Adrenal gland (tissue), 12 donors: ENCODE data around the gene THADA. TPM values are rescaled to one million over a fixed set of nuclear protein-coding genes. Genes with fewer than 3 reads are reported as not detected.

Experiments used
- DNase-seq, 7 donors: peaks; one replicate each; pipeline ENCODE4 v3.0.0-alpha.2; 2019 to 2020
- H3K27ac ChIP-seq, 5 donors: fragments of 200-600 bp; sonication (generic) in 4 of 5; 1 replicate in 3 of 5; 2 replicates in 2 of 5; pipeline versions ENCODE4 v1.5.1 to v1.8.0; 2016 to 2020; ENCODE audit warnings: mild to moderate bottlenecking in 1 of 5
- H3K27me3 ChIP-seq: fragments of 200-600 bp; 2 replicates; pipeline ENCODE4 v1.8.0; 2021
- H3K36me3 ChIP-seq, 2 donors: fragments of 200-600 bp; replicated peaks in 1 of 2; 1 replicate in 1 of 2; 2 replicates in 1 of 2; pipeline versions ENCODE4 v1.5.1 to v1.8.0; 2018 to 2022
- H3K4me1 ChIP-seq, 2 donors: fragments of 200-600 bp; replicated peaks in 1 of 2; 1 replicate in 1 of 2; 2 replicates in 1 of 2; pipeline versions ENCODE4 v1.5.1 to v1.8.0; 2018 to 2021
- H3K4me3 ChIP-seq, 4 donors: fragments of 200-600 bp; sonication (generic) in 3 of 4; one replicate each; pipeline ENCODE4 v1.5.1; 2016 to 2018
- H3K9me3 ChIP-seq, 3 donors: fragments of 200-600 bp; sonication (generic) in 1 of 3; replicated peaks in 1 of 3; 1 replicate in 2 of 3; 2 replicates in 1 of 3; pipeline versions ENCODE4 v1.5.1 to v1.8.0; 2016 to 2021
- CTCF ChIP-seq, 6 experiments: fragments of 450-650 bp in 4 of 6; fragments of 200-600 bp in 2 of 6; sonication (generic) in 1 of 6; IDR thresholded peaks; 1 replicate in 5 of 6; 2 replicates in 1 of 6; pipeline versions ENCODE4 v1.5.1 to v1.8.0; 2016 to 2021; ENCODE audit warnings: antibody characterized with exemption in 6 of 6, mild to moderate bottlenecking in 2 of 6, moderate library complexity in 1 of 6
- POLR2A ChIP-seq, 2 donors: fragments of 450-650 bp; IDR thresholded peaks; one replicate each; pipeline ENCODE4 v1.6.1; 2017; ENCODE audit warnings: antibody characterized with exemption in 2 of 2, mild to moderate bottlenecking in 2 of 2, moderate library complexity in 1 of 2
- WGBS, 4 donors: extraction: QIAGEN DNeasy Blood & Tissue Kit in 2 of 4; methylation state at CpG; one replicate each; pipeline versions ENCODE4 v1.1.5 to v1.1.7; 2013 to 2017; 5-methylcytosine and 5-hydroxymethylcytosine counted together
- intact Hi-C, 2 donors: fragments of 100-400 bp; cut with DNase I; formaldehyde crosslinking; loops; one replicate each; pipeline versions ENCODE4 v1.14.1 to v1.15.0; 2022 to 2023
- polyA plus RNA-seq, 3 donors: library from polyadenylated mRNA; stranded (reverse); fragments of 200-250 nt in 2 of 3; fragments of 350-450 nt in 1 of 3; fragmentation: Illumina TruSeq in 1 of 3; extraction: RNeasy Lipid Tissue Mini Kit (QIAGEN cat#74804) in 1 of 3; gene quantifications; one replicate each; pipeline ENCODE4 v1.2.3, GENCODE V29; 2013 to 2014
- total RNA-seq, 9 donors: library from RNA; depleted of rRNA in 4 of 9; stranded (reverse); fragments of >200 nt in 4 of 9; fragments of 120-200 nt in 1 of 9; fragmentation: NEBNext Ultra II Directional in 1 of 9; extraction: Animal tissue kit (Norgen Biotek cat#: 25700) in 1 of 9; gene quantifications; one replicate each; pipeline versions ENCODE4 v1.1.0 to v1.2.4, GENCODE V29; 2013 to 2023
- donor health status: healthy with polysubstance abuse.
- donor health status: Bipolar disorder and iron deficiency.
- donor health status: DM: yes; HTN: yes; CAD: no.
- donor health status: DM: no; HTN: no; CAD: no.
- donor health status: DM: no; HTN: no; CAD: no.
- donor health status: DM: yes; HTN: yes; CAD: no.

Gene THADA
- total and polyA plus RNA-seq, 12 donors, result 14.1 to 38.4 (median 25.4) TPM

- no peaks in the 10 kb centered on the region for H3K36me3 ChIP-seq
- H3K27me3 ChIP-seq, result no peaks in the 10 kb centered on the region
- 71 to 81% (median 78%) methylated on average over 9 to 12 of the region's 12 CpGs for WGBS, 4 donors
- H3K9me3 ChIP-seq, result no peaks in the 10 kb centered on the region
- no peak for DNase-seq
- TF ChIP-seq POLR2A (IDR thresholded peaks at IDR 0.05) (no peak), CTCF (IDR thresholded peaks at IDR 0.05) (no peak)
- intact Hi-C loops, result loop anchor here in 1 of 2 donors (10.0 kb wide), 1 partner anchor 722 kb away; no protein-coding TSS in a partner anchor
- no peaks in the 10 kb centered on the region for H3K4me1 ChIP-seq
- H3K27ac ChIP-seq, result no peak overlapping the region
- no peak overlapping the region for H3K4me3 ChIP-seq
These were observed 398.9 kb downstream of the THADA start for GRCh38 chr2:43196768-43197587.

- no peak overlapping the region for H3K27ac ChIP-seq
- TF ChIP-seq CTCF (IDR thresholded peaks at IDR 0.05), result no peak
- TF ChIP-seq POLR2A (IDR thresholded peaks at IDR 0.05), result no peak
- intact Hi-C loops, result loop anchor here in 1 of 2 donors (10.0 kb wide), 1 partner anchor 719 kb away; no protein-coding TSS in a partner anchor
- H3K9me3 ChIP-seq, result no peaks in the 10 kb centered on the region
- H3K36me3 ChIP-seq, result no peaks in the 10 kb centered on the region
- no peak for DNase-seq
- H3K4me1 ChIP-seq, result no peaks in the 10 kb centered on the region
- H3K4me3 ChIP-seq, result no peak overlapping the region
- no peaks in the 10 kb centered on the region for H3K27me3 ChIP-seq
- WGBS, 4 donors, result 64 to 86% (median 78%) methylated on average over 8 to 13 of the region's 13 CpGs
These were observed 401.5 kb downstream of the THADA start for GRCh38 chr2:43194121-43194869.

- Histone ChIP-seq H3K9me3 (no peaks in the 10 kb centered on the region), H3K36me3 (no peaks in the 10 kb centered on the region), H3K27me3 (no peaks in the 10 kb centered on the region), H3K27ac (no peak overlapping the region), H3K4me3 (no peak overlapping the region), H3K4me1 (no peaks in the 10 kb centered on the region)
- WGBS, 4 donors, result 65 to 82% (median 79%) methylated on average over 4 of the region's 4 CpGs
- TF ChIP-seq POLR2A (IDR thresholded peaks at IDR 0.05) (no peak), CTCF (IDR thresholded peaks at IDR 0.05) (no peak)
- DNase-seq, result no peak
- intact Hi-C loops, result loop anchor here in 1 of 2 donors (10.0 kb wide), 1 partner anchor 719 kb away; no protein-coding TSS in a partner anchor
These were observed 402.2 kb downstream of the THADA start for GRCh38 chr2:43193652-43194120.
